HFF-Myc (cell line): Measurements from ENCODE around the gene POLR3GL.
"Not testable (repeated sequence)": the region's sequence is repeated elsewhere in the genome, so short reads cannot be mapped to it uniquely, and the experiment has no call there.

Experiments
- DNase-seq: peaks from one replicate; pipeline ENCODE4 v3.0.0-alpha.2; 2011; ENCODE audit warnings: low read depth; ENCODE audit errors: extremely low read depth
- H3K4me3 ChIP-seq: replicated peaks from 2 replicates; pipeline ENCODE4 v1.5.1; 2011; ENCODE audit warnings: low read depth, mild to moderate bottlenecking, control low read depth, low read length
- TF ChIP-seq, protein P1 (sequence below): IDR thresholded peaks from 2 replicates; pipeline ENCODE4 v1.5.1; 2012; ENCODE audit warnings: mild to moderate bottlenecking, low read depth, low read length, control low read depth; ENCODE audit errors: missing control alignments

The POLR3GL gene, protein sequence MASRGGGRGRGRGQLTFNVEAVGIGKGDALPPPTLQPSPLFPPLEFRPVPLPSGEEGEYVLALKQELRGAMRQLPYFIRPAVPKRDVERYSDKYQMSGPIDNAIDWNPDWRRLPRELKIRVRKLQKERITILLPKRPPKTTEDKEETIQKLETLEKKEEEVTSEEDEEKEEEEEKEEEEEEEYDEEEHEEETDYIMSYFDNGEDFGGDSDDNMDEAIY

DNA sequence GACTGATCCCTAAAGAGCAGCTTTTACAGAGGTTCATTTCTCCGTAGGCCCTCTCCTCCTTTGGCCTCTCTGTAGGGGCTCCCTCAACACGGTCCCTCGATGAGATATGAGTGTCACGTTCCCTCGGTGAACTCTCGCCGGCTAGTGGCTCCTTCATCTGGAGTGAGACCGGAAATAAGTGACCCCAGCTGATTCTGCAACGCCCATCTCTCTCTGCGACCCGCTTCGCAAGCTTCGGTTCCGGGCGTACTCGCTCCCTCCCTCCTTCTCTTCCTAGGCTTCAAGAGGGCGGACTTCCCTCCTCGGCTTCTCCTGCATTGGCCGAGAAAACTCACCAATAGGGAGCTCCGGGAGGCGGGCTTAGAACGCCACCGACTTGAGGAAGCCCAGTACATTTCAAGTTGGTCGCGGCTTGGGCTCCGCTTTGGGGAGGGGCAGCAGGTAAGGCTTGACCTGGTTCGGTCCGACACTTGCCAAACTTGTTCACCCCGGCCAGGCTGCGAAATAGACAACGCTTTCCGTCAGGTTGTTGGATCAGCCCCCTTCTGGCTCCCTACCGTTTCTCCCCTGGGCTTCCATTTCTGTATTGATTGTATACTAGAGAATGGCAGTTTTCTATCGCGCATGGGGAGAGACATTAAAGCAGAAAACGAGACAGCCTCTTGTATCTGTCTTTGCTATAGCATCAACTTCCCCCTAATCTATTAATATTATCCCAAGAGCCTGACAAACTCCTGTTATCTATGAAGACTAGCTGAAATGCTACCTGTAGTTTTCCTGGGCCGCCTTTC, at the start of gene POLR3GL, which contains the start of gene ANKRD34A:
TSS of gene POLR3GL (plus strand) at position 363 of the 791 bp plus-strand sequence. CDS start 10,176 bp downstream, outside the sequence.
TSS of gene ANKRD34A (minus strand) at position 248 of the 791 bp plus-strand sequence. CDS start 2,816 bp downstream, outside the sequence.
- DNase-seq = peak; percentile 80

DNA sequence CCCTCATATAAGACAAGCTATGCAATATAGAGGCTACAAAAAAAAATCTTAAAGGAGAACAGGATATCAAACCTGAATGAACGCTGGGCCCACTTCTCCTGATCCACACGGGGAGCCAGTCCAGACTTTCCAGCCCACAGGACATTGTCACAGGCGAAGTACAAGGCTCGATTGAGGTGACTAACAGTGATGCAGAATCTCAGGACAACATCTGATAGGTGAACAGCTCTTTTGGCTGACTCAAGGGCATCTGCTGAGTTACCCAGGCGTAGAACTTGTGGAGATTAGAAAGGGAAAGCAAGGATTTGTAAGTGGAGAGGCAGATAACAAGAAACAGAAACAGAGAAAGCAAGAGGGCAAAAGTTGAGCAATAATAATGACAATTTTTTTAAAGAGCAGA, 47.7 kb upstream of the POLR3GL start:
- TF ChIP-seq, protein P1, sequence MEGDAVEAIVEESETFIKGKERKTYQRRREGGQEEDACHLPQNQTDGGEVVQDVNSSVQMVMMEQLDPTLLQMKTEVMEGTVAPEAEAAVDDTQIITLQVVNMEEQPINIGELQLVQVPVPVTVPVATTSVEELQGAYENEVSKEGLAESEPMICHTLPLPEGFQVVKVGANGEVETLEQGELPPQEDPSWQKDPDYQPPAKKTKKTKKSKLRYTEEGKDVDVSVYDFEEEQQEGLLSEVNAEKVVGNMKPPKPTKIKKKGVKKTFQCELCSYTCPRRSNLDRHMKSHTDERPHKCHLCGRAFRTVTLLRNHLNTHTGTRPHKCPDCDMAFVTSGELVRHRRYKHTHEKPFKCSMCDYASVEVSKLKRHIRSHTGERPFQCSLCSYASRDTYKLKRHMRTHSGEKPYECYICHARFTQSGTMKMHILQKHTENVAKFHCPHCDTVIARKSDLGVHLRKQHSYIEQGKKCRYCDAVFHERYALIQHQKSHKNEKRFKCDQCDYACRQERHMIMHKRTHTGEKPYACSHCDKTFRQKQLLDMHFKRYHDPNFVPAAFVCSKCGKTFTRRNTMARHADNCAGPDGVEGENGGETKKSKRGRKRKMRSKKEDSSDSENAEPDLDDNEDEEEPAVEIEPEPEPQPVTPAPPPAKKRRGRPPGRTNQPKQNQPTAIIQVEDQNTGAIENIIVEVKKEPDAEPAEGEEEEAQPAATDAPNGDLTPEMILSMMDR = no peak
- H3K4me3 ChIP-seq = no peak overlapping the region
- no peak for DNase-seq

More for the DNA sequence above, at the start of gene POLR3GL, which contains the start of gene ANKRD34A:
- H3K4me3 ChIP-seq = peak within 1 kb of the TSS; percentile 80
- TF ChIP-seq, protein P1 = no peak

DNA sequence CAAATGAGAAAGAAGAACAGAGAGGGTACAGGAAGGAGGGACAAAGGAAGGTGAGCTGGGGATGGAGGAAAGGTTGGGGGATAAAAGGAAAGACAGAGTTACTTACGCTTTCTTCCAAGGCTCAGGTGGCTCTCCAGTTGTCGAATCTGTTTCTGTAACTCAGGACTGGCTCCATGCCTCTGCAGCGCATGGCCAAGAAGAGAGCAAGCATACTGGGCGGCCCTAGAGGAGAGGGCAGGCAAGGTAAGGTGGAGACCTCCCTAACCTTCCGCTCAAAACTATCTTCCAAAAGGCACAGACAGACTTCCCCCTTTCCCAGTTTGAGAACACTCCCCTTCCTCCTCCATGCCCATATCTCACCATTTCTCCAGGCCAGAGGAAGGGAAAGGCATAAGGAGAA, 46.9 kb upstream of the POLR3GL start:
- no peak for DNase-seq
- peak overlapping the region; percentile 60 for H3K4me3 ChIP-seq
- TF ChIP-seq, protein P1 = no peak

DNA sequence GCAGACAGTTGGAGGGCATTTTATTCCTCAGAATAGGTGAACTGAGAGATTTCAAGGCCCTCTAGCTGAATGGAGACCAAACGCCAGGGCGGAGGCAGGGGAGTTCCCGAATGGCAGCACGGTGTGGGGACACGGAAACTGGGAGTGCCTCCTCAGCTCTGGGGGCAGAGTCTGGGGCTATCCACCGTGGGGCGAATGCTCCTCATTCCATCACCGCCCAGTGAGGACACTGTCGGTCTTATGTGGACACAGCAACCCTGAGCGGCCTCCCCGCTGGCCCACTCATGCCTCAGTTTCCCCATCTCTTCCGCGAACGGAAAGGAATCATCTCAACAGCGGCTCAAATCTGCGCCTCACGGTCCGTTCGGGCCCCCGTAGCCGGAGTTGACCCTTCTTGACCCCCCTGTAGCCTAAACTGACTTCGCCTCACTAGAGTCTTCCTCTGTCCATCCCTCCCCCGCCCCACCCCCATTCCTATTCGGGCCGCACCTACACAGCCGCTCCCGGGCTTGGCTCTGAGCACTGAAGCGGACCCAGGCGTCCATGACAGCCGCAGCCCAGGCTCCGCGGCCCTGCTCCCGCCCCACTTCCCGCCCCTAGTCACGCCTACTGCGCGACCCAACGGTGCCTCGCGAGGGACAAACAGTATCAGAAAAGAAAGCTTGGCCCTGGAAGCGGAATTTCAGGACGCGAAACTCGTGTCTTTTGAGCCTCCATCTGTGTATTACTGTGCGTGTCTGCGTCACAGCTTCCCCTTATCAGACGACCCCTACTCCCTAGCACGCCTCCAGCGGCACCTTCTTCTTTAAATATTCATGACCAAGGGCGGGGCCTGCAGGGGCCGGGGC, 46.1 kb upstream of the POLR3GL start, which contains the start of gene PEX11B:
TSS of gene PEX11B (minus strand) at position 574 of the 848 bp plus-strand sequence. CDS start at position 545, 29 bp downstream.
- H3K4me3 ChIP-seq = peak within 1 kb of the TSS; percentile 60
- TF ChIP-seq, protein P1 = no peak
- DNase-seq = peak; percentile 63

DNA sequence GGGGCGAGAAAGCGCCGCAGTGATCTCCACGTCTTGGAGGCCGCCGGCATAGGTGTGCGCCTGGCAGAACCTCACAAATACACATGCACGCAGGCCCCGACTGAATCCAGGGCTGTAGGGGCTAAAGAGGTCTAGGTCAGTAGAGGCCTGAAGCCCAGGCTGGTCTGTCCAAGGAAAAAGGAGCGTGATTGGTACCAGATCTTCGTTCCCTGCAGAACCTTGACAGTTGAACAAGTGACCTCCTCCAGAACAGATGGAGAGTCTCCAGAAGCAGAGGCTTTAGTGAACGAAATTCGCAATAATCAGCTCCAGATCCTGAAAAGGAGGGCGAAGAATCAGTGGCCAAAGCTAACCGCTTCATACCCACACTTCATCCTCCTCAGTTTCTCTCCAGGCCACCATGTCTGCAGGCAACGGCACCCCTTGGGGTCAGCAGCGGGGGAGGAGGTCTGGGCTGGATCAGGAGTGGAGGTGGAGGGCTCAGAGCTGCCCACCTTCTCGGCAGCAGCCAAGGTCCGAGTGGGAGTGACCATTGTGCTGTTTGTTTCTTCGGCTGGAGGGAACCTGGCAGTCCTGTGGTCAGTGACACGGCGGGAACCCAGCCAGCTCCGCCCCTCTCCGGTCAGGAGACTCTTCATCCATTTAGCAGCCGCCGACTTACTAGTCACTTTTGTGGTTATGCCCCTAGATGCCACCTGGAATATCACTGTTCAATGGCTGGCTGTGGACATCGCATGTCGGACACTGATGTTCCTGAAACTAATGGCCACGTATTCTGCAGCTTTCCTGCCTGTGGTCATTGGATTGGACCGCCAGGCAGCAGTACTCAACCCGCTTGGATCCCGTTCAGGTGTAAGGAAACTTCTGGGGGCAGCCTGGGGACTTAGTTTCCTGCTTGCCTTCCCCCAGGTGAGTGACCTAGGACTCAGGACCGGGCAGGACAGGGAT, 45.2 kb upstream of the POLR3GL start:
- peak overlapping the region; percentile 60 for H3K4me3 ChIP-seq
- TF ChIP-seq, protein P1 = no peak
- DNase-seq = no peak

DNA sequence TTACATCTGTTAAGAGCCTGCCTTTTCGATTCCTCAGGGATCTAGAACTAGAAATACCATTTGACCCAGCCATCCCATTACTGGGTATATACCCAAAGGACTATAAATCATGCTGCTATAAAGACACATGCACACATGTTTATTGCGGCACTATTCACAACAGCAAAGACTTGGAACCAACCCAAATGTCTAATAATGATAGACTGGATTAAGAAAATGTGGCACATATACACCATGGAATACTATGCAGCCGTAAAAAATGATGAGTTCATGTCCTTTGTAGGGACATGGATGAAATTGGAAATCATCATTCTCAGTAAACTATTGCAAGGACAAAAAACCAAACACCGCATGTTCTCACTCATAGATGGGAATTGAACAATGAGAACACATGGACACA, 44.2 kb upstream of the POLR3GL start:
- DNase-seq, H3K4me3 ChIP-seq: not testable (repeated sequence)
